Stimulated activated memory B cell treated with anti-CD40 and anti-IgM and Interleukin-4, amounts not matched to agents 10 μg/mL and 1 μg/mL and 100 μg/mL, for 72 hours (primary cell): Measurements from ENCODE around the gene NPDC1.

Experiments used
- ATAC-seq: fragments of 150-1000 bp; cut with Tn5 transposase; 2 replicates; pipeline ENCODE4 v1.10.0; 2021
- H3K27ac Mint-ChIP-seq: one replicate; pipeline ENCODE4 v1.8.0; 2022; ENCODE audit warnings: mild to moderate bottlenecking, mixed read lengths
- H3K27me3 Mint-ChIP-seq: one replicate; pipeline ENCODE4 v1.8.0; 2022; ENCODE audit warnings: mixed read lengths
- H3K36me3 Mint-ChIP-seq: one replicate; pipeline ENCODE4 v1.8.0; 2022; ENCODE audit warnings: mixed read lengths
- H3K4me1 Mint-ChIP-seq: one replicate; pipeline ENCODE4 v1.8.0; 2022; ENCODE audit warnings: mixed read lengths
- H3K4me3 Mint-ChIP-seq: one replicate; pipeline ENCODE4 v1.8.0; 2022; ENCODE audit warnings: mild to moderate bottlenecking, moderate library complexity, mixed read lengths
- H3K9me3 Mint-ChIP-seq: one replicate; pipeline ENCODE4 v1.8.0; 2022; ENCODE audit warnings: mixed read lengths

NPDC1 gene

DNA sequence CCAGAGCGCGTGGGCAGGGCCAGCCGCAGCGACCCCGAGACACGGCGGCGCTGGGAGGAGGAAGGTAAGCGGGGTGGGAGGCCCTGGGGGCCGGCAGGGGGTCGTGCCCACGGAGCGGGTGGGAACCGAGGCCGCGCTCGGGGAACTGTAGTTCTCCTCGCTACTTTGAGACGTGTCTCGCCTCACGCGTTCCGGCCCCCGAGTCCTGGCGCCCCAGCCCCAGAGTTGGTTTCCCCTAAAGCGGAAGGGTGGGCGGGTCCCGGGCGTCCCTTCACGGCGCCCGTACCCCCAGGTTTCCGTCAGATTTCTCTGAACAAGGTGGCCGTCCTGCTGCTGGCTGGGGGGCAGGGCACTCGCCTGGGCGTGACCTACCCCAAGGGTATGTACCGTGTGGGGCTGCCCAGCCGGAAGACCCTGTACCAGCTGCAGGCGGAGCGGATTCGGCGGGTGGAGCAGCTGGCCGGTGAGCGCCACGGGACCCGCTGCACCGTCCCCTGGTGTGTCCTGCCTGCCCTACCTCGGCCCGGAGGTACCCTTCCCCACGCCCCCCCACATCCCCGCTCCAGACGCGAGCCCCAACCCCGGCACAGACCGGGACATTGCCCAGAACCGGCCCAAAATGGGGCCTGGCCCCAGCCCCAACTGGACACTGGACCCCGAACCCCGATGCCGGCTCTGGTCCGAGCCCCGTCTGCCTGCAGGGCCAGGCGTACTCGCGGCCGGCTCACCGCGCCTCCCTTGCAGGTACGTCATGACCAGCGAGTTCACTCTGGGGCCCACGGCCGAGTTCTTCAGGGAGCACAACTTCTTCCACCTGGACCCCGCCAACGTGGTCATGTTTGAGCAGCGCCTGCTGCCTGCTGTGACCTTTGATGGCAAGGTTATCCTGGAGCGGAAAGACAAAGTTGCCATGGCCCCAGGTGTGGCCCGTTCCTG is 32.0 kb upstream of the NPDC1 start:
- Mint-ChIP-seq H3K27me3 (no peaks in the 10 kb centered on the region), H3K4me1 (peaks cover 35% of the 10 kb centered on the region), H3K27ac (peak overlapping the region; percentile 68), H3K9me3 (no peaks in the 10 kb centered on the region), H3K36me3 (peaks cover 12% of the 10 kb centered on the region), H3K4me3 (peak overlapping the region; percentile 80)
- peak; percentile 56 for ATAC-seq

DNA sequence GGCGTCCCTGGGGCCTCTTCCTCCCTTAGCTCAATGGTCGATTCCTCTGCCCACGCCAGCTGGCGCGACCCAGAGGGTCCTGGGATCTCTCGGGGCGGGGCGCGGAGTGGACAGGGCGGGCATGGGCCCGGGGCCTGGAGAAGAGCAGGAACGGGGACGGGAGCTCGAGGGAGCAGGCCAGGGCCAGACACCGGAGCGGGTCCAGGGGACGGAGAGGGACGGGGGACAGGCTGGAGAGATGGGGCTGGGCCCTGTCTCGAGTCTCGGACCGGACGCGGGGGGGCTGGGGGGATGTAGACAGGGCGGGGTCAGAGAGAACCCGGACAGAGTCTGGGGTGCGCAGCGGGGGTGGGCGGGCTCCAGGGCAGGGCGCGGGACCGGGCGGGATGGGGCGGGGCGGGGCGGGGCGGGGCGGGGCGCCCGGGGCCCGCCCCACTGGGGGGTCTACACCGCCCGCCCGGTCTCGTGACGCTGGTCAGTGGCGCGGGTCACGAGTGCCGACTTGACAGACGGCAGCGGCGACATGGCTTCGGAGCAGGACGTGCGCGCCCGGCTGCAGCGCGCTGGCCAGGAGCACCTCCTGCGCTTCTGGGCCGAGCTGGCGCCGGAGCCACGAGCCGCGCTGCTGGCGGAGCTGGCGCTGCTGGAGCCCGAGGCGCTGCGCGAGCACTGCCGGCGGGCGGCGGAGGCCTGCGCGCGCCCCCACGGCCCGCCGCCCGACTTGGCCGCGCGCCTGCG is 31.2 kb upstream of the NPDC1 start, which contains the start of gene UAP1L1:
Gene UAP1L1 (plus strand): TSS at position 508 of the 738 bp plus-strand sequence. CDS start 16 bp downstream, at position 524.
- peak within 1 kb of the TSS; percentile 80 for H3K4me3 Mint-ChIP-seq
- H3K27ac Mint-ChIP-seq: peak within 1 kb of the TSS; percentile 68
- peaks cover 12% of the 10 kb centered on the region for H3K36me3 Mint-ChIP-seq
- no peaks in the 10 kb centered on the region for H3K27me3 Mint-ChIP-seq
- H3K4me1 Mint-ChIP-seq: peaks cover 30% of the 10 kb centered on the region
- no peaks in the 10 kb centered on the region for H3K9me3 Mint-ChIP-seq
- ATAC-seq: peak; percentile 78

DNA sequence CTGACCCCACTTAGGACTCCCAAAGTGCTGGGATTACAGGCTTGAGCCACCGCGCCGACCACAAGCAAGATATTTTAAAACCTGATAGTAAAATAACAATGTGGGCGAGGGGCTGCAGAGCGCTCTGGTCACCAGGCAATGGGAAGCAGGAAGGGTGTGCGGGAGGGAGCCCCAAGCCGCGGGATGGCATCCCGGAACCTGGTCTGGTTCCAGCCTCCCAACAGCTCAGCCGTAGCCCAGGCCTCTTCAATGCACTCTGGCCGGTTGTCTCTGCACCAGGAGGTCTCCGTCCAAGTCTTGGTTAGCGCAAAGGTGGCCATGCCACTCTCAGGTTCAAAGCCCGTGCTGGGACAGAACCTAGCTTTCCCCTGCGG is 30.6 kb upstream of the NPDC1 start:
- peaks cover 8% of the 10 kb centered on the region for H3K36me3 Mint-ChIP-seq
- no peaks in the 10 kb centered on the region for H3K9me3 Mint-ChIP-seq
- no peak for ATAC-seq
- peak overlapping the region; percentile 54 for H3K27ac Mint-ChIP-seq
- H3K4me1 Mint-ChIP-seq: peaks cover 30% of the 10 kb centered on the region
- no peaks in the 10 kb centered on the region for H3K27me3 Mint-ChIP-seq
- H3K4me3 Mint-ChIP-seq: peak overlapping the region; percentile 71

GRCh38 chr9:137075275-137075775 is 29.3 kb upstream of the NPDC1 start:
- Mint-ChIP-seq H3K27ac (peak overlapping the region; percentile 35), H3K36me3 (peaks cover 5% of the 10 kb centered on the region), H3K27me3 (no peaks in the 10 kb centered on the region), H3K9me3 (no peaks in the 10 kb centered on the region), H3K4me3 (no peak overlapping the region), H3K4me1 (peaks cover 40% of the 10 kb centered on the region)
- no peak for ATAC-seq

GRCh38 chr9:137074657-137075274 is 28.8 kb upstream of the NPDC1 start:
- H3K27ac Mint-ChIP-seq: peak overlapping the region; percentile 35
- H3K4me3 Mint-ChIP-seq: peak overlapping the region; percentile 1
- no peaks in the 10 kb centered on the region for H3K9me3 Mint-ChIP-seq
- H3K4me1 Mint-ChIP-seq: peaks cover 40% of the 10 kb centered on the region
- H3K36me3 Mint-ChIP-seq: peaks cover 2% of the 10 kb centered on the region
- no peak for ATAC-seq
- no peaks in the 10 kb centered on the region for H3K27me3 Mint-ChIP-seq

DNA sequence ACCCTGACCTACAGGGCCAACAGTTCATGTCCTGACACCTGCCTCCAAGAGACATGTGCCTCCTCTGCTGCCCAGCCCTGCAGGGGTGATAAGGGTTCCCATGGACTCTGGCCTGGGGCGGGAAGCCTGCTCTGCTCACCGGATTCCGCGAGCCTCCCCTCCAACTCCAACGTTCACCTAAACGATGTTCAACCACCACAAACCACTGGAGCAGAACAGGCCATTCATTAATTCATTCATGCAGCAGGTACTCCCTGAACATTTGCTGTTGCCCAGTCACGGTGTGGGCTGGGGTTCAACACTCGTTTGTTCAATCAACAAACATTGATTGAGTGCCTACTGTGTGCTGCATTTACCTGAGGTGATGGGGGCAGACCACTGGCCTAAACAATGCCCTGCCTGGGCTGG is 28.0 kb upstream of the NPDC1 start:
- Mint-ChIP-seq H3K4me1 (peaks cover 40% of the 10 kb centered on the region), H3K36me3 (no peaks in the 10 kb centered on the region), H3K27me3 (no peaks in the 10 kb centered on the region), H3K4me3 (no peak overlapping the region), H3K9me3 (no peaks in the 10 kb centered on the region), H3K27ac (no peak overlapping the region)
- ATAC-seq: no peak

- H3K4me1 Mint-ChIP-seq: peaks cover 35% of the 10 kb centered on the region
- peak overlapping the region; percentile 84 for H3K4me3 Mint-ChIP-seq
- H3K27ac Mint-ChIP-seq: peak overlapping the region; percentile 73
- H3K36me3 Mint-ChIP-seq: no peaks in the 10 kb centered on the region
- H3K9me3 Mint-ChIP-seq: no peaks in the 10 kb centered on the region
- ATAC-seq: no peak
- H3K27me3 Mint-ChIP-seq: no peaks in the 10 kb centered on the region
Measured at GRCh38 chr9:137071282-137071681, 25.3 kb upstream of the NPDC1 start.

- Mint-ChIP-seq H3K36me3 (no peaks in the 10 kb centered on the region), H3K9me3 (no peaks in the 10 kb centered on the region), H3K27ac (peak overlapping the region; percentile 73), H3K27me3 (no peaks in the 10 kb centered on the region), H3K4me3 (peak overlapping the region; percentile 84), H3K4me1 (peaks cover 35% of the 10 kb centered on the region)
- ATAC-seq: peak; percentile 4
Measured at GRCh38 chr9:137070906-137071275, 24.9 kb upstream of the NPDC1 start.

- Mint-ChIP-seq H3K4me1 (peaks cover 35% of the 10 kb centered on the region), H3K36me3 (no peaks in the 10 kb centered on the region), H3K4me3 (peak within 1 kb of the TSS; percentile 84), H3K9me3 (no peaks in the 10 kb centered on the region), H3K27ac (peak within 1 kb of the TSS; percentile 73), H3K27me3 (no peaks in the 10 kb centered on the region)
- ATAC-seq: peak; percentile 95
Measured at GRCh38 chr9:137070201-137070905, 24.4 kb upstream of the NPDC1 start, which contains the start of gene SAPCD2. TSS of gene SAPCD2 (minus strand) at chr9:137070557. CDS start at chr9:137070460, 97 bp downstream.

DNA sequence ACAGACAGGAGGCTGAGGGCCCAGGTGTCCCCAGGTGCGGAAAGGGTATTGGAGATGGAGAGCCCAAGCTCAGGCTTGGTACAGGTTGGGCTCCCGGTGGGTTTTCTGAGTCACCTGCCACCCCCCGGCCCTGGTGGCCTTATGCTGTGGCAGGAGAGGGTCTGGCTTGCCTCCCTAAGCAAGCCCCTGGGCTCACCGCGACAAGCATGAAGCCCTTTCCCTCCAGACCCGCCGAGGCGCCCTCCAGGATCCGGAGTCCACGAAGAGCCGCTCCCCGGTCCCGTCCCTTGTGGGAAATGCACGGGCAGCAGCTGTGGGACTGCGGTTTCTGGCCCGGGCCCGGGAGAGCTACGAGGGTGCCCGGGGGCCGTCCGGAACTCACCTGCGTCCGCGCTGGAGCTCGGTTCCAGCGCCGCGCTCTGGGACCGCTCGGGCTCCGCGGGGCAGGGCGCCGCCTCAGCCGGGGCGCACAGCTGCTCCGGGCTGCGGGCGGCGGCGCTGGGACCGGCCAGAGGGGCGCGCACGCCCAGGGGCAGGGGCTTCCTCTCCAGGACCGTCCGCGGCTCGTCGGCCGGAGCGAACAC is 23.6 kb upstream of the NPDC1 start:
- Mint-ChIP-seq H3K4me3 (peak overlapping the region; percentile 39), H3K27me3 (no peaks in the 10 kb centered on the region), H3K9me3 (no peaks in the 10 kb centered on the region), H3K36me3 (no peaks in the 10 kb centered on the region), H3K4me1 (peaks cover 30% of the 10 kb centered on the region), H3K27ac (no peak overlapping the region)
- no peak for ATAC-seq

DNA sequence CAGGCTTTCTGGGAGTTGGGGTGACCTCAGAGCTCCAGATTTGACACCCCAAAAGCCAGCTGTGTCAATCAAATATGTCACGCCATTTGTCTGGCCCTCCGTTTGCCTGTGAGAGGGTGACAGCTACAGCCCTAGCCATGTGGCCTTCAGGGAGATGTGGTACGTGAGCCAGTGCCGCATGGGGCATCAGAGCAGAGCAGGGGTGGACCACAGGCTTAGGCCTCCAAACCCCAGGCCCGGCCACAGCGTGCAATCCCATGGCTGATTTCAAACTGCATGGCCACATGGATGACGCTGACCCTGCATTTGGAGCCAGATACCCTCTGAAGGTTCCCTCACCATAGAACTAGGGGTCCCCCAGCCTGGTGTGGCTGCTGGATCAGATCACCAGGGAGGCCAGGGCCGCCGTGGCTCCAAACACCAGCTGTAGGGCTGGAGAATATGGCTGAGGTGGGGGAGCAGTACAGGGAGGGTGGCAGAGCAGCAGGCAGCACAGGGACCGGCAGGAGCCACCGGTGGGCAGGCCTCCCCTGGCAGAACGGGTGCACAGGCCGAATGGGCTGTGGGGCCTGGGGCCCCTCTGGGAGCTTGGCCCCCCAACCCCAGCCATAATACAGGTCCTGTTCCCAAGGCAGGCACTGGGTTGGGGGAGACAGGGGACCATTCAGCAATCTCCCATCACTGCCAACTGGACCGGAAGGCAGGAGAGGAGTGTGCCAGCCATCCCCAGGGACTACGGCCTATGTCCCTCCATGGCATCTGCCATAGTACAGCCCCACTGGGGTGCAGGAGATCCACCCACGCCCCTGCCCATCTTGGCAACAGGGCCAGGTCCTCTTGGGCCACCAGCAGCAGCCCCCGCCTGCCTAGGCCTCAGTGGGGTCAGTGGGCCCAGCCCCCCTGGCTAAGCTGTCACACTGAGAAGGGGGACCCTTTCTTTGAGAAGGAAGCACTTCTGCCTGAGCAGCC is 22.8 kb upstream of the NPDC1 start:
- H3K4me1 Mint-ChIP-seq: peaks cover 31% of the 10 kb centered on the region
- H3K9me3 Mint-ChIP-seq: no peaks in the 10 kb centered on the region
- no peak overlapping the region for H3K27ac Mint-ChIP-seq
- H3K27me3 Mint-ChIP-seq: peaks cover 8% of the 10 kb centered on the region
- peak overlapping the region; percentile 39 for H3K4me3 Mint-ChIP-seq
- H3K36me3 Mint-ChIP-seq: no peaks in the 10 kb centered on the region
- no peak for ATAC-seq

GRCh38 chr9:137067860-137068538 is 22.0 kb upstream of the NPDC1 start:
- peak overlapping the region; percentile 19 for H3K4me3 Mint-ChIP-seq
- peaks cover 10% of the 10 kb centered on the region for H3K27me3 Mint-ChIP-seq
- peaks cover 25% of the 10 kb centered on the region for H3K4me1 Mint-ChIP-seq
- ATAC-seq: peak; percentile 75
- no peaks in the 10 kb centered on the region for H3K36me3 Mint-ChIP-seq
- no peaks in the 10 kb centered on the region for H3K9me3 Mint-ChIP-seq
- H3K27ac Mint-ChIP-seq: no peak overlapping the region
